HFFc6 (cell line): Measurements from ENCODE around the gene SLC22A16. TPM values are rescaled to one million over a fixed set of nuclear protein-coding genes. Genes with fewer than 3 reads are reported as not detected.

ENCODE experiments used
- DNase-seq: peaks from one replicate; pipeline ENCODE4 v3.0.0-alpha.2; 2018
- H3K27ac Mint-ChIP-seq: 2 replicates; pipeline ENCODE4 v1.8.0; 2020; ENCODE audit warnings: mild to moderate bottlenecking, mixed read lengths
- H3K27me3 Mint-ChIP-seq: 2 replicates; pipeline ENCODE4 v1.8.0; 2021; ENCODE audit warnings: mild to moderate bottlenecking, moderate library complexity, mixed read lengths; ENCODE audit not compliant: insufficient read depth
- H3K36me3 Mint-ChIP-seq: 2 replicates; pipeline ENCODE4 v1.8.0; 2021; ENCODE audit warnings: low read depth, mixed read lengths
- H3K4me1 Mint-ChIP-seq: 2 replicates; pipeline ENCODE4 v1.8.0; 2020; ENCODE audit warnings: low read depth, mixed read lengths
- H3K4me3 Mint-ChIP-seq: 2 replicates; pipeline ENCODE4 v1.8.0; 2020; ENCODE audit warnings: mild to moderate bottlenecking, moderate library complexity, mixed read lengths
- H3K9me3 Mint-ChIP-seq: 2 replicates; pipeline ENCODE4 v1.8.0; 2020; ENCODE audit warnings: mild to moderate bottlenecking, mixed read lengths
- long read RNA-seq: library from polyadenylated mRNA; unstranded; transcript quantifications from one replicate; pipeline ENCODE4 v2.0.0, GENCODE V29; 2019
- total RNA-seq, 6 experiments: library from RNA; stranded (reverse); fragmentation: NEBNext Ultra II Directional; extraction: Animal tissue kit (Norgen Biotek cat#: 25700); gene quantifications; 2 replicates in 1 of 6; 3 replicates in 5 of 6; pipeline ENCODE4 v1.2.3, GENCODE V29; 2021
- TF ChIP-seq, protein P1 (sequence below): fragments of 200-600 bp; sonication (generic); IDR thresholded peaks from 2 replicates; pipeline ENCODE4 v1.5.0; 2021; ENCODE audit warnings: antibody characterized with exemption, mild to moderate bottlenecking

SLC22A16 gene, protein sequence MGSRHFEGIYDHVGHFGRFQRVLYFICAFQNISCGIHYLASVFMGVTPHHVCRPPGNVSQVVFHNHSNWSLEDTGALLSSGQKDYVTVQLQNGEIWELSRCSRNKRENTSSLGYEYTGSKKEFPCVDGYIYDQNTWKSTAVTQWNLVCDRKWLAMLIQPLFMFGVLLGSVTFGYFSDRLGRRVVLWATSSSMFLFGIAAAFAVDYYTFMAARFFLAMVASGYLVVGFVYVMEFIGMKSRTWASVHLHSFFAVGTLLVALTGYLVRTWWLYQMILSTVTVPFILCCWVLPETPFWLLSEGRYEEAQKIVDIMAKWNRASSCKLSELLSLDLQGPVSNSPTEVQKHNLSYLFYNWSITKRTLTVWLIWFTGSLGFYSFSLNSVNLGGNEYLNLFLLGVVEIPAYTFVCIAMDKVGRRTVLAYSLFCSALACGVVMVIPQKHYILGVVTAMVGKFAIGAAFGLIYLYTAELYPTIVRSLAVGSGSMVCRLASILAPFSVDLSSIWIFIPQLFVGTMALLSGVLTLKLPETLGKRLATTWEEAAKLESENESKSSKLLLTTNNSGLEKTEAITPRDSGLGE
- total RNA-seq = not detected
- long read RNA-seq = 0 reads

- DNase-seq = no peak
- Mint-ChIP-seq H3K4me3 (peak within 1 kb of the TSS; percentile 31; the same call in 1 of the 2 replicates), H3K4me1 (no peaks in the 10 kb centered on the region), H3K27ac (no peak within 1 kb of the TSS), H3K27me3 (peaks cover 46% of the 10 kb centered on the region), H3K36me3 (no peaks in the 10 kb centered on the region), H3K9me3 (no peaks in the 10 kb centered on the region)
- TF ChIP-seq, protein P1, sequence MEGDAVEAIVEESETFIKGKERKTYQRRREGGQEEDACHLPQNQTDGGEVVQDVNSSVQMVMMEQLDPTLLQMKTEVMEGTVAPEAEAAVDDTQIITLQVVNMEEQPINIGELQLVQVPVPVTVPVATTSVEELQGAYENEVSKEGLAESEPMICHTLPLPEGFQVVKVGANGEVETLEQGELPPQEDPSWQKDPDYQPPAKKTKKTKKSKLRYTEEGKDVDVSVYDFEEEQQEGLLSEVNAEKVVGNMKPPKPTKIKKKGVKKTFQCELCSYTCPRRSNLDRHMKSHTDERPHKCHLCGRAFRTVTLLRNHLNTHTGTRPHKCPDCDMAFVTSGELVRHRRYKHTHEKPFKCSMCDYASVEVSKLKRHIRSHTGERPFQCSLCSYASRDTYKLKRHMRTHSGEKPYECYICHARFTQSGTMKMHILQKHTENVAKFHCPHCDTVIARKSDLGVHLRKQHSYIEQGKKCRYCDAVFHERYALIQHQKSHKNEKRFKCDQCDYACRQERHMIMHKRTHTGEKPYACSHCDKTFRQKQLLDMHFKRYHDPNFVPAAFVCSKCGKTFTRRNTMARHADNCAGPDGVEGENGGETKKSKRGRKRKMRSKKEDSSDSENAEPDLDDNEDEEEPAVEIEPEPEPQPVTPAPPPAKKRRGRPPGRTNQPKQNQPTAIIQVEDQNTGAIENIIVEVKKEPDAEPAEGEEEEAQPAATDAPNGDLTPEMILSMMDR = no peak
Observed at GRCh38 chr6:110476046-110476849, at the start of gene SLC22A16. Gene SLC22A16 (minus strand): TSS chr6:110476613. CDS start chr6:110476574, 39 bp downstream.

DNA sequence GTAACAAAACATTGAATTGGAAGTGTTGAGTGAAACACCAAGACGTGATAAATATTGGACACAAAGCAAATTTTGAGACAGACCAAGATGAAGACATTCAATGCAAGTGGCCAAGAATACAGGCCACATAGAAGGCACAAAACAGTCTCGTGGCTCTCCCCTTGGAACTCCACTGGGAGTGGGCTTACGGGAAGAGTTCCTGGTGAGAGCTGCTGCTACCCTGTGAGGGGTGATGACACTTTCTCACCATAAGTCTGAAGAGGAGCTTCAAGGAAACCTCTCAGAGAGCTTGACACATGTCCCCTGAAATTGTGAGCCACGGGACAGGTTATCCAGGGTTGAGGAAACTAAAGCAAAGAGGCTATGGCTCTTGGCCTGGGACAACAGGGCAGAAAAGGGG, 48.6 kb upstream of the SLC22A16 start:
- Mint-ChIP-seq H3K27me3 (no peaks in the 10 kb centered on the region; the same call in none of the 2 replicates), H3K27ac (no peak overlapping the region), H3K36me3 (peaks cover 12% of the 10 kb centered on the region), H3K9me3 (no peaks in the 10 kb centered on the region), H3K4me3 (no peak overlapping the region), H3K4me1 (peaks cover 35% of the 10 kb centered on the region)
- no peak for DNase-seq
- TF ChIP-seq, protein P1 = no peak

DNA sequence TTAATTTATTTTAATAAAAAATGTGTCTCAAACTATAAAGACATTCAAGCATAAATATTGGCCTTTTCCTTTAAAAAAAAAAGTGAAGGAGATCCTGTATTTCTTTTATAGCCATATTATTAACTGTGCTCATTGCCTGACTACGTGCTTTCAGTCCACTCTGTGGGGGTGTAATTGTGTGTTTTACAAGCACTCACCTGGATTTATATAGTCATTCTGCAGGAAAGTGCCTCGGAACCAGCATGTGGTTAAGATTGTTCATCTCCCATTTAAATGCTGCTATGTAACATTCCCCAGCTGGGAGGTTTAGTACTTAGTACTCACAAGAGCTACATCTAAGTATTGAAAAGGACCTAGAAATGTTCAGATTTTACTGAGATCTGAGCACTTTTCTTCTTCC, 47.9 kb upstream of the SLC22A16 start:
- Mint-ChIP-seq H3K27me3 (no peaks in the 10 kb centered on the region; the same call in none of the 2 replicates), H3K9me3 (no peaks in the 10 kb centered on the region), H3K36me3 (peaks cover 11% of the 10 kb centered on the region), H3K27ac (no peak overlapping the region), H3K4me1 (peaks cover 28% of the 10 kb centered on the region), H3K4me3 (no peak overlapping the region)
- DNase-seq = no peak
- TF ChIP-seq, protein P1 = no peak

- TF ChIP-seq, protein P1 = no peak
- no peak for DNase-seq
- Mint-ChIP-seq H3K4me3 (no peak overlapping the region), H3K4me1 (peaks cover 20% of the 10 kb centered on the region), H3K27me3 (no peaks in the 10 kb centered on the region; the same call in 1 of the 2 replicates), H3K27ac (no peak overlapping the region), H3K9me3 (no peaks in the 10 kb centered on the region), H3K36me3 (peaks cover 11% of the 10 kb centered on the region)
Observed at GRCh38 chr6:110523451-110524021, 47.1 kb upstream of the SLC22A16 start.

DNA sequence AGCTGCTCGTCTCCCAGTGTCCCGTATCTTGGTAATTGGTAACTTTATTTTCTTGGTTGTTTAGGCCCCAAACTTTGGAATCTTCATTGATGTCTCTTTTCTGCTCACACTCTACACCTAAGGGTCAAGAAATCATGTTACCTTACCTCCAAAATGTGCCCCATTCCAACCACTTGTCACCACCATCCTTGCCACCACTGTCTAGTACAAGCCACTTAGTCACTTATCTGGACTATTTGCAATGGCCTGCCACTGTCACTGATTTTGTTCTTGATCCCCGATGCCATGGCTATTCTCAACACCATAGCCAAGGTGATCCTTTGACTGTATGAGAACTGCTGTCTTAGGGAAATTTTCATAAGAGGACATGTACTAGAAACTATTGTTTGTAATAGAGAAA, 46.0 kb upstream of the SLC22A16 start:
- H3K27me3 Mint-ChIP-seq = no peaks in the 10 kb centered on the region; the same call in 1 of the 2 replicates
- TF ChIP-seq, protein P1 = no peak
- H3K36me3 Mint-ChIP-seq = peaks cover 11% of the 10 kb centered on the region
- DNase-seq = no peak
- H3K9me3 Mint-ChIP-seq = no peaks in the 10 kb centered on the region
- no peak overlapping the region for H3K4me3 Mint-ChIP-seq
- peaks cover 18% of the 10 kb centered on the region for H3K4me1 Mint-ChIP-seq
- no peak overlapping the region for H3K27ac Mint-ChIP-seq
